ENCODE measurements around the gene FBXO36.

- TF ChIP-seq CTCF (IDR thresholded peaks at IDR 0.05) (no peak), POLR2AphosphoS5 (IDR thresholded peaks at IDR 0.05) (no peak)
Observed at GRCh38 chr2:229997565-229997964, 75.3 kb downstream of the FBXO36 start.
